CD4-positive, alpha-beta T cell (primary cell): ENCODE data around the gene GRP. TPM values are rescaled to one million over a fixed set of nuclear protein-coding genes. Genes with fewer than 3 reads are reported as not detected.

Source experiments
- ATAC-seq: fragments of 200-7000 bp; cut with Tn5 transposase; one replicate; pipeline ENCODE4 v1.10.0; 2022; ENCODE audit warnings: mild to moderate bottlenecking; ENCODE audit not compliant: poor library complexity
- CTCF ChIA-PET: fragments of 350-600 bp; sonication (Branson Sonifier 250); formaldehyde crosslinking; loops from one replicate; lab custom pipeline; 2021; ENCODE audit warnings: antibody characterized with exemption, inconsistent platforms; lab: Charles Lee
- POLR2A ChIA-PET: fragments of 350-600 bp; sonication (Branson Sonifier 250); formaldehyde crosslinking; loops from one replicate; lab custom pipeline; 2021; ENCODE audit warnings: antibody characterized with exemption, inconsistent platforms; lab: Charles Lee
- DNase-seq, 14 experiments: peaks; one replicate each; pipeline ENCODE4 v3.0.0-alpha.2; 2013 to 2020; ENCODE audit warnings: mixed read lengths in 2 of 14
- H3K27ac ChIP-seq, 2 donors: one replicate each; pipeline versions ENCODE4 v1.5.1 to v1.7.0; 2013; ENCODE audit warnings: low read length in 2 of 2, low read depth in 1 of 2, mild to moderate bottlenecking in 1 of 2
- H3K27me3 ChIP-seq, 2 experiments: 1 replicate in 1 of 2; 2 replicates in 1 of 2; pipeline versions ENCODE4 v1.6.1 to v1.7.0; 2013; ENCODE audit warnings: low read length in 2 of 2, control low read depth in 1 of 2, mild to moderate bottlenecking in 1 of 2, moderate library complexity in 1 of 2; ENCODE audit not compliant: insufficient read depth in 2 of 2, control insufficient read depth in 1 of 2
- H3K36me3 ChIP-seq: one replicate; pipeline ENCODE4 v1.6.1; 2013; ENCODE audit warnings: low read length, control low read depth; ENCODE audit not compliant: insufficient read depth
- H3K4me1 ChIP-seq: one replicate; pipeline ENCODE4 v1.6.1; 2013; ENCODE audit warnings: low read length, control low read depth; ENCODE audit not compliant: insufficient read depth
- H3K4me3 ChIP-seq: one replicate; pipeline ENCODE4 v1.5.1; 2013; ENCODE audit warnings: mild to moderate bottlenecking, low read length, moderate library complexity
- H3K9me3 ChIP-seq, 2 experiments: 1 replicate in 1 of 2; 2 replicates in 1 of 2; pipeline versions ENCODE4 v1.6.1 to v1.7.0; 2013; ENCODE audit warnings: low read length in 2 of 2, mild to moderate bottlenecking in 2 of 2, control low read depth in 1 of 2, moderate library complexity in 1 of 2; ENCODE audit not compliant: control insufficient read depth in 1 of 2, insufficient read depth in 1 of 2
- H3K27ac Mint-ChIP-seq: one replicate; pipeline ENCODE4 v1.8.0; 2020; ENCODE audit warnings: mixed read lengths
- H3K27me3 Mint-ChIP-seq: one replicate; pipeline ENCODE4 v1.8.0; 2021; ENCODE audit warnings: mixed read lengths
- H3K36me3 Mint-ChIP-seq: one replicate; pipeline ENCODE4 v1.8.0; 2021; ENCODE audit warnings: low read depth, mixed read lengths
- H3K4me1 Mint-ChIP-seq: one replicate; pipeline ENCODE4 v1.8.0; 2021; ENCODE audit warnings: low read depth, mixed read lengths
- H3K4me3 Mint-ChIP-seq: one replicate; pipeline ENCODE4 v1.8.0; 2020; ENCODE audit warnings: mild to moderate bottlenecking, mixed read lengths
- H3K9me3 Mint-ChIP-seq: one replicate; pipeline ENCODE4 v1.8.0; 2020; ENCODE audit warnings: mixed read lengths
- intact Hi-C, 2 experiments: fragments of 100-400 bp; cut with DNase I in 1 of 2; cut with micrococcal nuclease in 1 of 2; formaldehyde crosslinking; loops; one replicate each; pipeline versions ENCODE4 v1.15.1 to v1.9.0; 2023 to 2025; cut with DNase I, micrococcal nuclease
- total RNA-seq, 174 experiments: library from RNA in 2 of 174; stranded (reverse) in 2 of 174; gene quantifications; one replicate each; pipeline ENCODE4 v1.2.3 and lab custom pipeline; 2021 to 2026
- TF ChIP-seq, protein P1 (sequence below): fragments of 200-600 bp; IDR thresholded peaks from one replicate; pipeline ENCODE4 v1.8.0; 2022; ENCODE audit warnings: antibody characterized with exemption, mild to moderate bottlenecking

Gene GRP
- total RNA-seq, 2 experiments from 2014 or later = not detected

GRCh38 chr18:59211629-59212028 is 8.3 kb upstream of the GRP start:
- no peak overlapping the region for H3K27ac Mint-ChIP-seq
- no peaks in the 10 kb centered on the region for H3K9me3 Mint-ChIP-seq
- H3K27me3 ChIP-seq = peaks cover 8% of the 10 kb centered on the region in 2 experiments
- H3K36me3 Mint-ChIP-seq = no peaks in the 10 kb centered on the region
- POLR2A ChIA-PET = no interaction called here
- no peaks in the 10 kb centered on the region for H3K4me1 ChIP-seq
- TF ChIP-seq, protein P1, sequence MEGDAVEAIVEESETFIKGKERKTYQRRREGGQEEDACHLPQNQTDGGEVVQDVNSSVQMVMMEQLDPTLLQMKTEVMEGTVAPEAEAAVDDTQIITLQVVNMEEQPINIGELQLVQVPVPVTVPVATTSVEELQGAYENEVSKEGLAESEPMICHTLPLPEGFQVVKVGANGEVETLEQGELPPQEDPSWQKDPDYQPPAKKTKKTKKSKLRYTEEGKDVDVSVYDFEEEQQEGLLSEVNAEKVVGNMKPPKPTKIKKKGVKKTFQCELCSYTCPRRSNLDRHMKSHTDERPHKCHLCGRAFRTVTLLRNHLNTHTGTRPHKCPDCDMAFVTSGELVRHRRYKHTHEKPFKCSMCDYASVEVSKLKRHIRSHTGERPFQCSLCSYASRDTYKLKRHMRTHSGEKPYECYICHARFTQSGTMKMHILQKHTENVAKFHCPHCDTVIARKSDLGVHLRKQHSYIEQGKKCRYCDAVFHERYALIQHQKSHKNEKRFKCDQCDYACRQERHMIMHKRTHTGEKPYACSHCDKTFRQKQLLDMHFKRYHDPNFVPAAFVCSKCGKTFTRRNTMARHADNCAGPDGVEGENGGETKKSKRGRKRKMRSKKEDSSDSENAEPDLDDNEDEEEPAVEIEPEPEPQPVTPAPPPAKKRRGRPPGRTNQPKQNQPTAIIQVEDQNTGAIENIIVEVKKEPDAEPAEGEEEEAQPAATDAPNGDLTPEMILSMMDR = no peak
- H3K36me3 ChIP-seq = no peaks in the 10 kb centered on the region
- no peak overlapping the region for H3K27ac ChIP-seq
- H3K4me3 ChIP-seq = no peak overlapping the region
- H3K9me3 ChIP-seq = no peaks in the 10 kb centered on the region
- no peak for DNase-seq
- CTCF ChIA-PET = no interaction called here
- H3K27me3 Mint-ChIP-seq = peaks cover 59% of the 10 kb centered on the region
- no peak overlapping the region for H3K4me3 Mint-ChIP-seq
- ATAC-seq = no peak
- H3K4me1 Mint-ChIP-seq = no peaks in the 10 kb centered on the region
- intact Hi-C loops = no loop called here

DNA sequence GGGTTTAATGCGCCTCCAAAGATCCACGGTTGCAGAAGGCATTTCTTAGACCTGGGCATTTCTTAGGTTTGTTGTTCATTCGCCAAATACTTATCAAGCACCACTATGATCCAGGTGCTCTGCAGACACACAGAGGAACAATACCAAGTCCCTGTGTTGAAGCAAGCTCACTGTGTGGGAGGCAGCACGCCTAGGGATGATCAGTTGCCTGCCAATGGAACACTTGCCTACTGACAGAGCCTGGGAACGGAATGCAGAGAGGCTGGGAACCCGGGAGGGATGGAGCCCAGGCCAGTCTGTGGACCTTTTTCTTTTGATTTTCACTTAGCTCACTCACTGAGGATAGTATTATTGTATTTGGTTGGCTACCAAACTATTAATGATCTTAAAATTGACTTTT is 1.9 kb upstream of the GRP start:
- POLR2A ChIA-PET = no interaction called here
- peaks cover 40 to 51% of the 10 kb centered on the region in 2 experiments for H3K27me3 ChIP-seq
- Mint-ChIP-seq H3K27me3 (peaks cover 90% of the 10 kb centered on the region), H3K27ac (no peak overlapping the region), H3K9me3 (no peaks in the 10 kb centered on the region), H3K4me1 (peaks cover 12% of the 10 kb centered on the region), H3K36me3 (no peaks in the 10 kb centered on the region), H3K4me3 (no peak overlapping the region)
- DNase-seq (no peak), ATAC-seq (no peak)
- peaks cover 0 to 7% of the 10 kb centered on the region in 2 experiments for H3K9me3 ChIP-seq
- TF ChIP-seq, protein P1 = no peak
- no peak overlapping the region for H3K4me3 ChIP-seq
- CTCF ChIA-PET = no interaction called here
- intact Hi-C loops = no loop called here
- no peaks in the 10 kb centered on the region for H3K4me1 ChIP-seq
- H3K27ac ChIP-seq = no peak overlapping the region
- no peaks in the 10 kb centered on the region for H3K36me3 ChIP-seq

- Mint-ChIP-seq H3K4me3 (no peak overlapping the region), H3K27ac (no peak overlapping the region), H3K9me3 (no peaks in the 10 kb centered on the region), H3K27me3 (peaks cover 88% of the 10 kb centered on the region), H3K36me3 (no peaks in the 10 kb centered on the region), H3K4me1 (peaks cover 12% of the 10 kb centered on the region)
- CTCF ChIA-PET = no interaction called here
- no peak for DNase-seq
- intact Hi-C loops = no loop called here
- no peak overlapping the region for H3K27ac ChIP-seq
- TF ChIP-seq, protein P1 = no peak
- no peaks in the 10 kb centered on the region for H3K4me1 ChIP-seq
- ATAC-seq = no peak
- H3K36me3 ChIP-seq = no peaks in the 10 kb centered on the region
- H3K27me3 ChIP-seq = peaks cover 38 to 60% of the 10 kb centered on the region in 2 experiments
- POLR2A ChIA-PET = no interaction called here
- H3K9me3 ChIP-seq = peaks cover 0 to 7% of the 10 kb centered on the region in 2 experiments
- no peak overlapping the region for H3K4me3 ChIP-seq
Observed at GRCh38 chr18:59220164-59220783, 316 bp downstream of the GRP start.
